ENCODE data around the gene TMEM202.

- TF ChIP-seq CTCF (conservative IDR thresholded peaks at IDR 0.05 in 1 of 2, IDR thresholded peaks at IDR 0.05 in 1 of 2; ENCODE audit: extremely low read depth in 1 of 2, insufficient read depth in 1 of 2, low read depth in 1 of 2, low read length in 2 of 2) = no peak
- no peak for TF ChIP-seq EZH2 (IDR thresholded peaks at IDR 0.05; ENCODE audit: borderline replicate concordance, low read length)
Measured at GRCh38 chr15:72402726-72403125, 4.6 kb downstream of the TMEM202 start.
